HG03457 (cell line): Measurements from ENCODE around the gene SSBP2.

Experiments
- ATAC-seq: cut with Tn5 transposase; IDR thresholded peaks from one replicate; pipeline ENCODE4 v1.9.1; 2021; ENCODE audit warnings: moderate number of reproducible peaks; ENCODE audit not compliant: unreplicated experiment

SSBP2 gene

DNA sequence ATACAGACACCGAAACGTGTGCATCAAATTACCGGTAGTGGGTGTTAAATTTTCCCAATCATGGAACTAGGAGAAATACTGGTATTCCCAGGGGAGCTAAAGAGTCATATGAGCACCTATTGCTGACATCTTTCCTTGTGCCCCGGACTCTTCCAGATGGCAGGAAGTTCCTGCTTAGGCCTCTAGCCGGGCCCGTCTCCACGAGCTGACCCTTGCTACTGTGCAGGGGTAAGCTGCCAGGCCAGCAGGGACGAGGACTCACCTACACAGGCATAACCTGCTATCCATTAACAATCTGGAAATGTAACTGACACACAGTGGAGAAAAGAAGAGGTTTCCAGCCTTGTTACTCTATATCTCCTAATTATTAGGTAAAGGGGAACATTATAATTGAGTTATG lies 16.2 kb upstream of the SSBP2 start:
- no peak for ATAC-seq

GRCh38 chr5:81766611-81767010 lies 15.7 kb upstream of the SSBP2 start:
- no peak for ATAC-seq

- ATAC-seq, result no peak
These were observed 12.5 kb upstream of the SSBP2 start for GRCh38 chr5:81763294-81763928.

- ATAC-seq, result no peak
These were observed 12.0 kb upstream of the SSBP2 start for GRCh38 chr5:81762853-81763252.

- no peak for ATAC-seq
These were observed 11.5 kb upstream of the SSBP2 start for GRCh38 chr5:81762401-81762800.

- no peak for ATAC-seq
These were observed 11.1 kb upstream of the SSBP2 start for GRCh38 chr5:81761970-81762369.

- no peak for ATAC-seq
These were observed 10.4 kb upstream of the SSBP2 start for GRCh38 chr5:81761270-81761669.

DNA sequence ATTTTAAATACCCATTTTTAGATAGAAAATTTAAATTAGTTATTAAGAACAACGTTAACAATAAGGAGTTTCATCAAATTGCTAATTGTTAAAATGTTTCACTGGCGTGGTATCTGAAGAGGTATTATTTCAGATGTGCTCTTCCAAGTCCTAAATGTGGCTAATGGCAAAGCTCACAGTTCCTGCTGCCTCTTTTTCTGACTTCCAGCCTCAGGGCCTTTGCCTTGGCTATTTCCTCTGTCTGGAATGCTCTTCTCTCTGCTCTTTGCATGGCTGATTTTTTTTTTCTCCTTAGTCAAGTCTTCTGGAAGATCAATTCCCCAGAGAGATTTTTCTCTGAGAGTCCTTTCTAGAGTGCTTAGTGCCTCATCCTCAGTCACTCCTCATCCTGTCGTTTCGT lies 9.6 kb upstream of the SSBP2 start:
- no peak for ATAC-seq

- no peak for ATAC-seq
These were observed 8.7 kb upstream of the SSBP2 start for GRCh38 chr5:81759632-81760005.

DNA sequence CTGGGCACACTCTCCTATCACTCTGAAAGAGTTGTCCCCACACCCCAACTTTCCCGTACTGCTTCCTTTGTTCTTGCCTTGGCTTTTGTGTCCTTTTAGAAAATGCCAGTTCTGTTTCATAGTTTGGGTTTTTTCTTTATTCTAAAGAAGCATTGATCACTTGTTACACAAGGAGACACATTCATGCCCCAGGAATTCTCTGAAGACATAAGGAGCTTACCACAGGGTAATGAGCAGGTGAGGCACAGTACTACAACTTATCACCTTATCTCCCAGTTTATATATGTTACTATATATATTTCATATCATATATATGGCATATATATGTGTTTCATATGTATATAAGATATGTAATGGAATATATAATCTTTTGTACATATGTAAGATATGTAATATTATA lies 6.5 kb upstream of the SSBP2 start:
- no peak for ATAC-seq

- no peak for ATAC-seq
These were observed 5.1 kb upstream of the SSBP2 start for GRCh38 chr5:81756016-81756415.

DNA sequence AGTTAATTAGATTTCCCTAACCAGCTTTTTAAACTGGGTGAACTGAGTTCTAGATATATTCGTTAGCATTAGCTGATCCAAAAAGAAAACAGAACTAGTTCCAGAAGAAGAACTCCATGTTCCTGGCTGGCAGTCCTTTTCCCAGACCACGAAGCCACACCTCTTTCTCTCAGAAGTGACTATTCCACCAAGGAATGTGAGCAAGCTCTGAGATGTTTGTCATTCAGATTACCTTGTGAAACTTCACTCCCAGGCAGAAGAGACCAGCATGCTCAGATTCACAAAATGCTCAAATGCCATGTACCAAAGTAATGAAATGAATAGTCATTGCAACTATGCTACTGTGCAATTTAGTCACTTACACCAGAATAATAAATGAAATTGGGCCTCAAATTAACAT lies 4.4 kb upstream of the SSBP2 start:
- no peak for ATAC-seq

GRCh38 chr5:81754621-81755020 lies 3.7 kb upstream of the SSBP2 start:
- no peak for ATAC-seq

DNA sequence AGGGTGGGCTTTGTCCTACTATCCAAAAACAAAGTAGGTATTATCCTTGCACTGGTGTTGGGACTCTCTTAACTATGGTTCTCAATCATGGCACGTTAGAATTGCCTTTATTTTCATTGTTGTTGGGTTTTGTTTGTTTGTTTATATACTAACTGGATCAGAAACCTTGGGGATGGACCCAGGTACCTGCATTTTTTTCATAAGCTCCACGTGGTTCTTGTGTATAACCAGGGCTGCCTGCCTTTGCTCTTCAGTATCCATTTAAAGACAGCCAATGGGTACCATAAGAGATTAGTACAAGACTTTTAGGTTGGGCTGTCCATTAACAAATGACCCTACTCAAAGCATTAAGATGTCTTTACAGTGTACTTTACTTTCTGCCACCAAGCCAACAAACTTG lies 2.5 kb upstream of the SSBP2 start:
- ATAC-seq, result no peak

GRCh38 chr5:81752644-81752963 lies 1.7 kb upstream of the SSBP2 start:
- ATAC-seq, result no peak

DNA sequence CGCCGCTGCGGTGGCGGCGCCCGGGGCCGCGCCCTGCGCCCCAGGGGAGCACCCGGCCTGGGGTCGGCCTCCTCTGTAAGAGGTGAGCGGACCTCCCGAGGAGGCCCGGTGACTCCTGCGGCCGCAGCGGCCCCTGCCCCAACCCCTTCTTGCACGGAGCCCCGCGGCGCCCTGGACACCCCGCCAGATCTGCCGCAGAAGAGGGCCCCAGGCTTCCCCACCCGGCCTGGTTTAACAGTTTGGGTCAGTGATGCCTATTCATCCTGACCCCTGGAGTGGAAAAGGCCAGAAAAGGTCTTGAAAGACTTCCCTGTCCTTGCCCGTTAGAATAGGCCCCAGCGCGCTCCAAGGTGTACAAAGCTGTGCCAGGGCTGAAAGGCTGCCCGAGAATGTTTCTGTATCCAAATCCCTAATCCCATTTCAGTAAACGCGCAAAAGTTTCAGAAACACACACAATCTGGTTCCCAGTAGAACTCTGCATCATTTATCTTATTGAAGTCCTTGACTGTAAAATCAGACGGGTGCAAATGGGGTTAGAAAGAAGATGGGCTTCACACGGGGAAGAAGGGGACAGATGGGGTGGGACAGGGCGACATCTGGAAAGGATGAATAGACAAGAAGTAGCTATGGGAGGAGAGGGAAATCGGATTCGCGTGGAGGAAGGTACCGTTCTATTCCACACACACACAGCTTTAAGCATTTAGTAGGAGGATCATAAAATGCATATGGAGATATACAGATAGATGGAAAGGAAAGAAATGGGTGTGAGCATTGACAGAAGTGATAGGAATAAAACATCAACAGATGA lies 1.1 kb upstream of the SSBP2 start:
- ATAC-seq, result no peak

DNA sequence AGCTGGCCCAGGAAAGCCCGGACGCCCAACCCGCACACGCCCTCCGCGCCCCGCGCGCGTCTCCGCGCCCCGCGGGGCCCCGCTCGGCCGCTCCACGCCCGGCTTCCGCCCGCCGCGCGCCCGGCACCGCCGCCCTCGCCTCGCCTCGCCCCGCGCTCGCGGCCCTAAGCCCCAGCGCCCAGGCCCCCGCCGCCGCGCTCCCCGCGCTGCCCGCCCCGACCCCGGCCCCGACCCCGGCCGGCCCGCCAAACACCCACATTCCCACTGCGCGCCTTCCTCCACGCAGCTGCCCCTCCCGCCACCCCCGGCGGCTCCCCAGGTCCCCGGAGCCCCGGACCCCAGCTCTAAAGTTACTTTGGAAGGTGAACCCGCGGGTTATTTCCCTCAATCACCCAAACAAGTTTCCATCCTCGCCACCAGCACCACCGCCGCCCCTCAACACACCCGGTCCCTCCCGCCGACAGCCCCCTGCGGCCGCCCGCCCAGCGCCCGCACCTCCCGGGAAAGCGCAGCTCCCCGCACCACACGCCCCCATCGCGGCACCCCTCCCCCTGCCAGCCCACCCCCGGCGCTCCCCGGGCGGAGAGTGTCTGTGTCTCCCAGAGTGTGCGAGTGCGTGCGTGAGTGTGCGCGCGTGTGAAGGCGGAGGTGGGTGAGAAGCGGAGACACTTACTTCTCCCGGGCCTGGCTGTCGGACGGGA lies 439 bp downstream of the SSBP2 start:
- ATAC-seq, result no peak

GRCh38 chr5:81749561-81750307 lies 1.2 kb downstream of the SSBP2 start:
- ATAC-seq, result peak; percentile 27

DNA sequence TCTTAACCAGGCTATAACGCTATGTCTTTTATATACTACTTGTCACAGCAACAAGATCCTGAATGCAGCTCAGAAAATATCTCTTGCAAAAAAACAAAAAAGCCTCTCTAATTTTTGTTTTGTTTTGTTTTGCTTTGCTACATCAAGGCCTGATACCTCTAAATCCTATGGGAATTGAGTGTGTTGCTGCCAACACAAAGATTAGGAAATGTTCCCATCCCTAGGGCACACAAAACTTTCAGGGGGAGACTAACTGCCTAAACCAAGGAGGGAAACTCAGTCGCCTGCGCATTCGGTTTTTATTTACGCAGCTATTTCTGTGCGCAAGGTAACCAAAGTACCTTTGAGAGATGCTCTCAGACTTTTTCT lies 1.7 kb downstream of the SSBP2 start:
- no peak for ATAC-seq

DNA sequence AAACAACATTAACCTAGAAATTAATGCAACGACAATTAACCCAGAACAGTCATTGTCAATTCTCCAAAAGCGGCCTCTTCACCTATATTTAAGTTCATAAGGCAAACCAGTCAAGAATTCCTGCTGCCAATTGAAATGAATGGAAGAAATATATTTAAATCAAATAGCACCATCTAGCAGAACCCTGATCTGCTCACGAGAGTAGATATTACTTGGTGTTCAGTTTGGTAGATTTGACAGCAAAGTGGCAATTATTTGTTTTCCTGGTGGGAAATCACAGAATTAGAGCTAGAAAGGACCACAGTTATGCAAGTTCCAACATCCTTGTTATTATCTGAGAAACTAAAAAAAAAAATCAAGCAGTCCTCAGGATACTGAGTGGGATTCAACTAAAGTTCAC lies 2.3 kb downstream of the SSBP2 start:
- no peak for ATAC-seq

DNA sequence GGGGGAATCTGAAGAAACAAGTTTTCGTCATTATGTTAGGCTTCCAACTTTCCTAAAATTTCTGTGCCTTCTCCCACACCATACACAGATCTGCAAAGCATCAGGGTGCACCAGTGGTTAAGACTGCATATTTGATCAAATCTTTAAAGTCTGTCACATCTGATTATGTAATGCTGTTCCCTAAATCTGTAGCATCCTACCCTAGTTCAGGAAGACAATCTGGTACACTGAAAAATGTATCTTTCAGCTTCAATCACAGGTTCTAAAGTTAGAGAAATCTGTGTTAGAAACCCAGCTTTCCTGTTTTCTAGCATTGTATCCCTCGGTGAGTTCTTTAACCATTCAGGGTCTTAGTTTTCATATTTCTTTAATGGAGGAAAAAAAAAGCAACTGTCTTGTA lies 3.9 kb downstream of the SSBP2 start:
- no peak for ATAC-seq

- ATAC-seq, result no peak
These were observed 10.1 kb downstream of the SSBP2 start for GRCh38 chr5:81740758-81741157.
